GM19043 (cell line): ENCODE results near the gene TBC1D2.
"Not testable (repeated sequence)": the region's sequence is repeated elsewhere in the genome, so short reads cannot be mapped to it uniquely, and the experiment has no call there.

Experiments used
- ATAC-seq: cut with Tn5 transposase; IDR thresholded peaks from one replicate; pipeline ENCODE4 v1.9.1; 2021; ENCODE audit warnings: low read depth; ENCODE audit not compliant: unreplicated experiment

The TBC1D2 gene

GRCh38 chr9:98255578-98256296 is at the start of gene TBC1D2:
TSS of gene TBC1D2 (minus strand) at chr9:98255649. CDS start at chr9:98255541, 108 bp downstream.
- ATAC-seq, result peak; percentile 81

- ATAC-seq, result no peak
Observed at GRCh38 chr9:98304381-98304780, 48.9 kb upstream of the TBC1D2 start.

GRCh38 chr9:98303633-98304125 is 48.2 kb upstream of the TBC1D2 start:
- ATAC-seq, result no peak

GRCh38 chr9:98302938-98303632 is 47.6 kb upstream of the TBC1D2 start:
- no peak for ATAC-seq

- ATAC-seq, result no peak
Observed at GRCh38 chr9:98302150-98302549, 46.7 kb upstream of the TBC1D2 start.

GRCh38 chr9:98300611-98301010 is 45.2 kb upstream of the TBC1D2 start:
- no peak for ATAC-seq

- ATAC-seq, result no peak
Observed at GRCh38 chr9:98298476-98298875, 43.0 kb upstream of the TBC1D2 start.

- no peak for ATAC-seq
Observed at GRCh38 chr9:98295824-98296223, 40.4 kb upstream of the TBC1D2 start.

- no peak for ATAC-seq
Observed at GRCh38 chr9:98291820-98292219, 36.4 kb upstream of the TBC1D2 start.

- no peak for ATAC-seq
Observed at GRCh38 chr9:98290411-98290810, 35.0 kb upstream of the TBC1D2 start.

- no peak for ATAC-seq
Observed at GRCh38 chr9:98289614-98290201, 34.3 kb upstream of the TBC1D2 start.

GRCh38 chr9:98288881-98289280 is 33.4 kb upstream of the TBC1D2 start:
- no peak for ATAC-seq

GRCh38 chr9:98287384-98287783 is 31.9 kb upstream of the TBC1D2 start:
- no peak for ATAC-seq

- ATAC-seq, result no peak
Observed at GRCh38 chr9:98285446-98285845, 30.0 kb upstream of the TBC1D2 start.

GRCh38 chr9:98284754-98285153 is 29.3 kb upstream of the TBC1D2 start:
- ATAC-seq, result no peak

GRCh38 chr9:98283143-98283542 is 27.7 kb upstream of the TBC1D2 start:
- ATAC-seq, result not testable (repeated sequence)

- no peak for ATAC-seq
Observed at GRCh38 chr9:98281281-98281680, 25.8 kb upstream of the TBC1D2 start.

GRCh38 chr9:98280574-98280973 is 25.1 kb upstream of the TBC1D2 start:
- no peak for ATAC-seq

GRCh38 chr9:98280162-98280561 is 24.7 kb upstream of the TBC1D2 start:
- ATAC-seq, result no peak

- no peak for ATAC-seq
Observed at GRCh38 chr9:98276907-98277469, 21.5 kb upstream of the TBC1D2 start.

GRCh38 chr9:98275159-98275558 is 19.7 kb upstream of the TBC1D2 start:
- no peak for ATAC-seq
